ENCODE results near the gene PIF1. TPM values are rescaled to one million over a fixed set of nuclear protein-coding genes. Genes with fewer than 3 reads are reported as not detected.
A peak's percentile ranks its signal among the peaks of the same experiment; 100 is the strongest.

PIF1 gene, protein sequence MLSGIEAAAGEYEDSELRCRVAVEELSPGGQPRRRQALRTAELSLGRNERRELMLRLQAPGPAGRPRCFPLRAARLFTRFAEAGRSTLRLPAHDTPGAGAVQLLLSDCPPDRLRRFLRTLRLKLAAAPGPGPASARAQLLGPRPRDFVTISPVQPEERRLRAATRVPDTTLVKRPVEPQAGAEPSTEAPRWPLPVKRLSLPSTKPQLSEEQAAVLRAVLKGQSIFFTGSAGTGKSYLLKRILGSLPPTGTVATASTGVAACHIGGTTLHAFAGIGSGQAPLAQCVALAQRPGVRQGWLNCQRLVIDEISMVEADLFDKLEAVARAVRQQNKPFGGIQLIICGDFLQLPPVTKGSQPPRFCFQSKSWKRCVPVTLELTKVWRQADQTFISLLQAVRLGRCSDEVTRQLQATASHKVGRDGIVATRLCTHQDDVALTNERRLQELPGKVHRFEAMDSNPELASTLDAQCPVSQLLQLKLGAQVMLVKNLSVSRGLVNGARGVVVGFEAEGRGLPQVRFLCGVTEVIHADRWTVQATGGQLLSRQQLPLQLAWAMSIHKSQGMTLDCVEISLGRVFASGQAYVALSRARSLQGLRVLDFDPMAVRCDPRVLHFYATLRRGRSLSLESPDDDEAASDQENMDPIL
- total RNA-seq (1 to 10 TPM in 6 of 9 donors, under 1 TPM in 3; 0.26 to 4.0 (median 1.8) TPM), polyA plus RNA-seq (1 to 10 TPM in 2 of 3 donors, under 1 TPM in 1; 0.33 to 6.0 (median 3.0) TPM)
- long read RNA-seq, donor 1, result 0 reads
- long read RNA-seq, donor 2, result 0 reads
- long read RNA-seq, donor 3, result 0 reads
- long read RNA-seq, donor 4, partial matches to known transcripts, result 1 of 1 reads
- long read RNA-seq, donor 4, other reads (novel, unspliced or antisense), result 0 of 1 reads
- long read RNA-seq, donor 5, partial matches to known transcripts, result 1 of 2 reads
- long read RNA-seq, donor 5, other reads (novel, unspliced or antisense), result 1 of 2 reads
- long read RNA-seq, donor 6, partial matches to known transcripts, result 1 of 1 reads
- long read RNA-seq, donor 6, other reads (novel, unspliced or antisense), result 0 of 1 reads
- long read RNA-seq, donor 7, result 0 reads
- long read RNA-seq, donor 8, result 0 reads
- long read RNA-seq, donor 9, result 0 reads
- long read RNA-seq, donor 10, result 0 reads

DNA sequence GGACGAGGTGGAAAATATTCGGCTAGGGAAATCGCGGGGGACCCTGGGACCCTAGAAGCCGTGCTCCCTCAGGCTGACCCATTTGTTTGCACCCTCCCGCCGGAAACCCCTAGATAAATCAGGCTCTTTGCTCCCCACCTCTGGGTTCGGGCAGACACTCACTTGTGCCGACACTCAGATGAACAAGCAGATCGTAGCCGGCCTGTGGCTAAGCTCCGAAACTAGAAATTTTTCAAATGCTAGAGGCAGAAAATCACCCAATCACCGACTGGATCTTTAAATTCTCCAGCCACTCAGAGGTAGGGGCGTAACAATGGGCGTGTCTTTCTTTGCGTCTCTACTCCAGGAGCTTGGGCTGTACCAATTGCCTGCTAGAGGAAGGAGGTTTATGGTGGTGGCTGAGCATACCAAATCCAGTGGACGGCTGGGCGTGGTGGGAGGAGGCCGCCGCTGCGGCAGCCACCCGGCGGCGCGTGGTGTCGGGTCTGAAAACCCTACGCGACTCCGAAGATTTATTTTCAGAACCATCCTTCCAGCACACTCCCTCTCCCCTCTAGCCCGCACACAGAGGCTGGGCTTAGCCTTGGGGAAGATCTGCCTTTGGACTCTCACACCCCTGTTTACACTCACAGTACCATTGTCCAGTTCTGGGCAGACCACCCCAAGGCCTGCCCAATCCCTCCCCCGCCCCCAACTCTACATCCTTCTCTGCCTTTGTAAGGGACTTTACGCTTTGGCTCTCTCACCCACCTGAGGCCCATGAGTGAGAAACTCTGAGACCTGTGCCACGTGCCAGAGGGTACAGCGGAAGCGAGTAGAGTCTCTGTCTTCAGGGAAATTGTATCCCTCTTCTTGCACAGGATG, at the start of gene PIF1:
Gene PIF1 (minus strand): TSS at position 217 of the 864 bp plus-strand sequence. CDS start 1,312 bp downstream, outside the sequence.
- peak in 1 of 2 donors; percentile 89 for TF ChIP-seq POLR2A (IDR thresholded peaks at IDR 0.05)
- TF ChIP-seq, protein P1, sequence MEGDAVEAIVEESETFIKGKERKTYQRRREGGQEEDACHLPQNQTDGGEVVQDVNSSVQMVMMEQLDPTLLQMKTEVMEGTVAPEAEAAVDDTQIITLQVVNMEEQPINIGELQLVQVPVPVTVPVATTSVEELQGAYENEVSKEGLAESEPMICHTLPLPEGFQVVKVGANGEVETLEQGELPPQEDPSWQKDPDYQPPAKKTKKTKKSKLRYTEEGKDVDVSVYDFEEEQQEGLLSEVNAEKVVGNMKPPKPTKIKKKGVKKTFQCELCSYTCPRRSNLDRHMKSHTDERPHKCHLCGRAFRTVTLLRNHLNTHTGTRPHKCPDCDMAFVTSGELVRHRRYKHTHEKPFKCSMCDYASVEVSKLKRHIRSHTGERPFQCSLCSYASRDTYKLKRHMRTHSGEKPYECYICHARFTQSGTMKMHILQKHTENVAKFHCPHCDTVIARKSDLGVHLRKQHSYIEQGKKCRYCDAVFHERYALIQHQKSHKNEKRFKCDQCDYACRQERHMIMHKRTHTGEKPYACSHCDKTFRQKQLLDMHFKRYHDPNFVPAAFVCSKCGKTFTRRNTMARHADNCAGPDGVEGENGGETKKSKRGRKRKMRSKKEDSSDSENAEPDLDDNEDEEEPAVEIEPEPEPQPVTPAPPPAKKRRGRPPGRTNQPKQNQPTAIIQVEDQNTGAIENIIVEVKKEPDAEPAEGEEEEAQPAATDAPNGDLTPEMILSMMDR (IDR thresholded peaks at IDR 0.05), result no peak
- peaks cover 18 to 20% of the 10 kb centered on the region in 2 donors for H3K4me1 ChIP-seq (replicated peaks in 1 of 2)
- H3K9me3 ChIP-seq (replicated peaks in 1 of 3), result no peaks in the 10 kb centered on the region
- H3K36me3 ChIP-seq (replicated peaks in 1 of 2), result no peaks in the 10 kb centered on the region
- H3K4me3 ChIP-seq, result peak within 1 kb of the TSS in 2 of 4 donors; percentile 4 to 65
- 2 to 4% (median 3%) methylated on average over 25 to 35 of the region's 35 CpGs for WGBS, 4 donors
- intact Hi-C loops (cut with DNase I), result no loop called here
- no peaks in the 10 kb centered on the region for H3K27me3 ChIP-seq
- DNase-seq, result peak; percentile 91 to 98 (median 96)
- peak within 1 kb of the TSS in 2 of 5 donors; percentile 68 to 85 for H3K27ac ChIP-seq

DNA sequence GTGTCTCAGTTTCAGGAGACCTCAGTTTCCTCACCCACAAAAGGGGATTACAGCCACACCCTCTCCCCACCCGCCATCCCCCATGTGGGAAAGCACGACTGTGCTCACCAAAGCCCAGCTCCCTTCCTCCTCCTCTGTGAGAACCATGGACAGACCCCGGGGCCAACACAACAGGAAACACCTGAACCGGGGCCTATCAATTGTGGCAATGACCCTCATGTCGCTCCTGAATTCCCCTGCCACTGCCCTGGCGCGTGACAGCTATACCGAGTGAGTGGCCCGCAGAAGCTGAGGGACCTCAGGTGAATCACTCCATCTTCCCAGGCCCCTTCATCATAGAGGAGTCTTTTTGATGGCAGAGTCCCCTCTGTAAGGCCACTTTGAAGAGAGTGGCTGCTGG, 44.9 kb upstream of the PIF1 start:
- Histone ChIP-seq H3K4me3 (no peak overlapping the region), H3K9me3 (replicated peaks in 1 of 3) (no peaks in the 10 kb centered on the region), H3K27me3 (no peaks in the 10 kb centered on the region), H3K36me3 (replicated peaks in 1 of 2) (peaks cover 0 to 24% of the 10 kb centered on the region in 2 donors), H3K27ac (peak overlapping the region in 2 of 5 donors; percentile 26 to 53), H3K4me1 (replicated peaks in 1 of 2) (peaks cover 0 to 22% of the 10 kb centered on the region in 2 donors)
- intact Hi-C loops (cut with DNase I), result no loop called here
- no peak for TF ChIP-seq POLR2A (IDR thresholded peaks at IDR 0.05)
- WGBS, 4 donors, result 66 to 94% (median 75%) methylated on average over 3 to 9 of the region's 9 CpGs
- DNase-seq, result no peak

DNA sequence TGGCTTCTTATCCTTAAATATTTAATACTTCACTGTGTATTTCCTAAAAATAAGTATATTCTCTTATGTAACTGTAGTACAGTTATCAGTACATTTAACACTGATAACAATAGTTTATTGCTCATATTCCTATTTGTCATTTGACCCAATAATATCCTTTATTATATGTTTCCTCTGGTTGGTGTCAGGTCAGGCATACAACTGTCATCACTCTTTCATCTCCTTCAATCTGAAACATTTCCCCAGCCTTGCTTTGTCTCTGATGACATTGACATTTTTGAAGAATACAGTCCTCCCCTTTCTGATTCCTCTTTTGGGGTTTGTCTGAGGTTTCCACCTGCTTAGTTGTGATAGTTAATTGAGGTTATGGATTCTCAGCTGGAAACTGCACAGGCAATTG, 44.1 kb upstream of the PIF1 start:
- intact Hi-C loops (cut with DNase I), result no loop called here
- H3K4me3 ChIP-seq, result no peak overlapping the region
- no peak for TF ChIP-seq POLR2A (IDR thresholded peaks at IDR 0.05)
- TF ChIP-seq, protein P1 (IDR thresholded peaks at IDR 0.05), result no peak
- peaks cover 0 to 32% of the 10 kb centered on the region in 2 donors for H3K36me3 ChIP-seq (replicated peaks in 1 of 2)
- no peaks in the 10 kb centered on the region for H3K27me3 ChIP-seq
- no peak overlapping the region for H3K27ac ChIP-seq
- H3K4me1 ChIP-seq (replicated peaks in 1 of 2), result peaks cover 0 to 26% of the 10 kb centered on the region in 2 donors
- no peaks in the 10 kb centered on the region for H3K9me3 ChIP-seq (replicated peaks in 1 of 3)
- no peak for DNase-seq

DNA sequence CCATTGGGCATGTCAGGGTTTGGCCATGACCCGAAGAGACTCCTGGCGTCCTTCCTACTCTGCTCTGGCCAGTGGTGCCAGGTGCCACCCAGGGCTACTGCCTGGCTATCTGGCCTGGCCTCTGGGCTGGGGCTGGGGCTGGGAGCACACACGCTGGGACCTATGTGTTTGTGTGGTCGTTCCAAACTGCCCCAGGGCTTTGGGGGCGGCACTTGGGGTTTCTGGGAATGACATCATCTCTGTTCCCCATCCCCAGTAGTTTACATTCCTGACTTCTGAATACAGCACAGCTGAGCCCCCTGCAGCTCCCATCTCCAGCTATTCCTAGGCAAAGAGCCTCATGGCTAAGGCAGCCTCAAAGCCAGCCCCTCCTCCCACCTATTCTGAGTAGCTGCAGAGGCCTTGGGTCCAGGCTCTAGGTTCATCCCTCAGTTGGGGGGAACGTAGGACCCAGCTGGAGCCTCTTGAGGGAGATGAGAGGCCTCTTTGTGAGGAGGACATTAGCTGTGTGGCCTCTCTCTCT, 40.6 kb upstream of the PIF1 start:
- DNase-seq, result peak in 3 of 7 donors; percentile 62 to 63 (median 62)
- H3K4me1 ChIP-seq (replicated peaks in 1 of 2), result peaks cover 5 to 14% of the 10 kb centered on the region in 2 donors
- no peak for TF ChIP-seq POLR2A (IDR thresholded peaks at IDR 0.05)
- TF ChIP-seq, protein P1 (IDR thresholded peaks at IDR 0.05), result no peak
- no peak overlapping the region for H3K4me3 ChIP-seq
- no peaks in the 10 kb centered on the region for H3K9me3 ChIP-seq (replicated peaks in 1 of 3)
- no peaks in the 10 kb centered on the region for H3K27me3 ChIP-seq
- peak overlapping the region in 1 of 5 donors; percentile 42 for H3K27ac ChIP-seq
- 52 to 58% (median 53%) methylated on average over 6 of the region's 6 CpGs; no CpG with 5 or more reads in 1 of the 4 donors for WGBS, 4 donors
- intact Hi-C loops (cut with DNase I), result no loop called here
- peaks cover 0 to 56% of the 10 kb centered on the region in 2 donors for H3K36me3 ChIP-seq (replicated peaks in 1 of 2)

Data from adrenal gland (tissue), 19 donors.